Measurements from ENCODE around the gene KCTD15. TPM values are rescaled to one million over a fixed set of nuclear protein-coding genes. Genes with fewer than 3 reads are reported as not detected.
A peak's percentile ranks its signal among the peaks of the same experiment; 100 is the strongest.

The KCTD15 gene
- total RNA-seq, 1 donor from 2014 or later, result 53.2 TPM

GRCh38 chr19:33777351-33777750, 19.3 kb upstream of the KCTD15 start:
- no peaks in the 10 kb centered on the region for H3K36me3 Mint-ChIP-seq
- no peak for TF ChIP-seq CTCF (conservative IDR thresholded peaks at IDR 0.05)
- H3K27me3 Mint-ChIP-seq, result peaks cover 52% of the 10 kb centered on the region
- peaks cover 12% of the 10 kb centered on the region for H3K4me1 Mint-ChIP-seq (ENCODE audit: unreplicated experiment)
- no peaks in the 10 kb centered on the region for H3K9me3 Mint-ChIP-seq
- DNase-seq (ENCODE audit: extremely low spot score, unreplicated experiment), result no peak
- no peak overlapping the region for H3K27ac Mint-ChIP-seq
- no peak overlapping the region for H3K4me3 Mint-ChIP-seq

GRCh38 chr19:33777753-33778088, 18.9 kb upstream of the KCTD15 start:
- no peak overlapping the region for H3K27ac Mint-ChIP-seq
- no peaks in the 10 kb centered on the region for H3K36me3 Mint-ChIP-seq
- peaks cover 54% of the 10 kb centered on the region for H3K27me3 Mint-ChIP-seq
- no peak for TF ChIP-seq CTCF (conservative IDR thresholded peaks at IDR 0.05)
- no peak for DNase-seq (ENCODE audit: extremely low spot score, unreplicated experiment)
- H3K4me1 Mint-ChIP-seq (ENCODE audit: unreplicated experiment), result peaks cover 12% of the 10 kb centered on the region
- no peak overlapping the region for H3K4me3 Mint-ChIP-seq
- no peaks in the 10 kb centered on the region for H3K9me3 Mint-ChIP-seq

- H3K27ac Mint-ChIP-seq, result no peak overlapping the region
- peaks cover 56% of the 10 kb centered on the region for H3K27me3 Mint-ChIP-seq
- H3K9me3 Mint-ChIP-seq, result no peaks in the 10 kb centered on the region
- DNase-seq (ENCODE audit: extremely low spot score, unreplicated experiment), result peak; percentile 95
- TF ChIP-seq CTCF (conservative IDR thresholded peaks at IDR 0.05), result peak; percentile 100
- H3K4me3 Mint-ChIP-seq, result peak overlapping the region; percentile 25
- H3K4me1 Mint-ChIP-seq (ENCODE audit: unreplicated experiment), result peaks cover 12% of the 10 kb centered on the region
- no peaks in the 10 kb centered on the region for H3K36me3 Mint-ChIP-seq
Measured at GRCh38 chr19:33778089-33778791, 18.4 kb upstream of the KCTD15 start.

DNA sequence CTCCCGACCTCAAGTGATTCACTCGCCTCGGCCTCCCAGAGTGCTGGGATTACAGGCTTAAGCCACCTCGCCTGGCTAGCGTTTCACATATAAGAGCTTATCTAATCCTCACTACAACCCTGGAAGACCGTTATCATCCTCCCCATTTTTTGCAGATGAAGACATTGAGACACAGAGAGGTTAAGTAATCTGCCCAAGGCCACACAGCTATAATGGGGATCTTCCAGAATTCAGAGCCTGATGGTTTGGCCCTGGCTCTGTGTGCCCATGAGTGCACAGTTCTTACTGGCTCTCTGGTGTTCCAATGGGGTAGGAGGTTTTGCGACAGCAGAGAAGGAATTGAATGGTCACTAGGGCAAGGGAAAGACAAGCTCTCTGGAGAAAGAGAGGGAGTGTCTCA, 16.8 kb upstream of the KCTD15 start:
- DNase-seq (ENCODE audit: extremely low spot score, unreplicated experiment), result no peak
- Mint-ChIP-seq H3K4me3 (no peak overlapping the region), H3K36me3 (no peaks in the 10 kb centered on the region), H3K4me1 (ENCODE audit: unreplicated experiment) (peaks cover 12% of the 10 kb centered on the region), H3K27ac (no peak overlapping the region), H3K9me3 (no peaks in the 10 kb centered on the region), H3K27me3 (peaks cover 56% of the 10 kb centered on the region)
- TF ChIP-seq CTCF (conservative IDR thresholded peaks at IDR 0.05), result no peak

GRCh38 chr19:33780251-33780650, 16.4 kb upstream of the KCTD15 start:
- DNase-seq (ENCODE audit: extremely low spot score, unreplicated experiment), result no peak
- H3K9me3 Mint-ChIP-seq, result no peaks in the 10 kb centered on the region
- H3K4me1 Mint-ChIP-seq (ENCODE audit: unreplicated experiment), result peaks cover 12% of the 10 kb centered on the region
- peaks cover 57% of the 10 kb centered on the region for H3K27me3 Mint-ChIP-seq
- no peak for TF ChIP-seq CTCF (conservative IDR thresholded peaks at IDR 0.05)
- no peaks in the 10 kb centered on the region for H3K36me3 Mint-ChIP-seq
- H3K4me3 Mint-ChIP-seq, result no peak overlapping the region
- no peak overlapping the region for H3K27ac Mint-ChIP-seq

Data from type B pancreatic cell (in vitro differentiated cells).